Keratinocyte (primary cell): ENCODE data around the gene KRTAP12-4.

ENCODE experiments used
- CTCF ChIP-seq, 3 experiments: IDR thresholded peaks in 1 of 3; conservative IDR thresholded peaks in 1 of 3; optimal IDR thresholded peaks in 1 of 3; 2 replicates in 2 of 3; 3 replicates in 1 of 3; pipeline versions ENCODE3 to v1.5.1; 2011; ENCODE audit warnings: low read length in 3 of 3, mild to moderate bottlenecking in 3 of 3, moderate library complexity in 2 of 3, control low read depth in 1 of 3, inconsistent platforms in 1 of 3; ENCODE audit not compliant: insufficient read depth in 2 of 3; ENCODE audit errors: extremely low read depth in 1 of 3
- EZH2 ChIP-seq: IDR thresholded peaks from one replicate; pipeline ENCODE4 v1.6.1; 2012; ENCODE audit warnings: inconsistent platforms, mild to moderate bottlenecking, low read length, moderate library complexity

GRCh38 chr21:44657635-44658540, 3.4 kb upstream of the KRTAP12-4 start, which contains the start of gene KRTAP12-3:
- TF ChIP-seq CTCF (optimal IDR thresholded peaks at IDR 0.05 in 1 of 3, IDR thresholded peaks at IDR 0.05 in 1 of 3, conservative IDR thresholded peaks at IDR 0.05 in 1 of 3; ENCODE audit: extremely low read depth in 1 of 3, insufficient read depth in 2 of 3, low read length in 3 of 3) = no peak
- no peak for TF ChIP-seq EZH2
